GM20431 (cell line): ENCODE measurements around the gene ZDHHC1.
"Not testable (repeated sequence)": the region's sequence is repeated elsewhere in the genome, so short reads cannot be mapped to it uniquely, and the experiment has no call there.

Experiments
- in situ Hi-C: fragments of 300-500 bp; cut with MseI, MboI; formaldehyde crosslinking; loops from one replicate; pipeline ENCODE4 v1.15.0; 2020; ENCODE audit warnings: low sequenced_read_pairs; ENCODE audit not compliant: unreplicated experiment

Gene ZDHHC1

GRCh38 chr16:67431775-67432505, 15.7 kb upstream of the ZDHHC1 start:
- in situ Hi-C loops, result no loop called here

GRCh38 chr16:67430977-67431774, 14.9 kb upstream of the ZDHHC1 start, which contains the start of gene HSD11B2:
HSD11B2 (plus strand) TSS chr16:67431121; CDS start chr16:67431249, 128 bp downstream.
- in situ Hi-C loops, result no loop called here

DNA sequence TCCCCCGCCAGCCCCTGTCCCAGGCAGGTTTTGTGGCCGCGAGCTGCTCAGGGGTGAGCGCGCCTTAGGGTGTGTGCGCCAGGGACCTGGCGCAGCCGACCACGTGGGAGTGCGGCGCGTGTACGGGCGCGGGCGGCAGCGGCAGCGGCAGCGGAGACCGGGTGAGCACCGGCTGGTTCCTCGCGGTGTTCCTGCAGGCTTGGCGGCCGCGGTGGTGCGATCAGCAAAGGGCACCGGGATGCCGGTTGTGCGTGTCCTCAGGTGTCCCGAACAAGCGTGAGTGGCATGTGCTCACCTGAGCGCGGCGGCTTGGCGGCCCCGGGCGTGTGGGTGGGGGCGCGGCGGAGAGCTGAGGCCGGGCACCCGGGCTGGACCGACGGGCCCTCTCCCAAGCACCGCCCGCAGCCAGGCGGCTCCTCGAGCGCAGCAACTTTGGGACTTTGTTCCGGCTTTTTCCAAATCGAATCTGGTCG, 14.3 kb upstream of the ZDHHC1 start:
- in situ Hi-C loops, result no loop called here

DNA sequence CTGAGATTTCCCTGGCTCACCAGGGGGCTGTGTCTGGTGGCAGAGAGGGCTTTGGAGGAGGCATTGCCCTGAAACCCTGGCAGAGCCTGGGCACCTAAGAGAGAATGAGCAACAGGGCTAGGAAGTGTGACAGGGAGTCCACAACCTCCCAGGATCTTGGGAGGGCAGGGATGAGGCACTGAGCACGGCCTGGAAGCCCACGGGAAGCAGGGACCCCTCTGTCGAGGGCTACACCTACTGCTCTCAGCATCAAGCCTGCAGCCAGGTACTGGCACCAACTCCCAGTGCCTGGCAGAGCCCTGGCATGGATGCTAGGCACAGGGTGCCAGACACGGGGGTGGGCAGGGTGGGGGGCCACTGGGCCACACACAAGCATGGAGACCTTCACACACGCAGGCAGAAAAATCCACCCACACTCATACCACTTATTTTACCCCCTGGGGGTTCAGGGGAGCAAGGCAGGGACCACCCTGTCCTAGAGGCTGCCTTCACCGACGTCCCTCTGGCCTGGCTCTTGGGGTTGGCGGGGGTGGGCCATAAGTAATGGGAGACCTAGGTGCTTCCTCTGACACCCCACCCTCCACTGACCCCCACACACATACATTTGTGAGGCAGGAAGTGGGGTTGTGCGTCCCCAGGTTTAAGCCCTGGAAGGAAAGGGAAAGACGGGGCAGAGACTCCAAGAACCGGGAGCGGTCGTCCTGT, 13.7 kb upstream of the ZDHHC1 start:
- in situ Hi-C loops, result no loop called here

GRCh38 chr16:67429053-67429798, 12.9 kb upstream of the ZDHHC1 start:
- in situ Hi-C loops, result no loop called here

DNA sequence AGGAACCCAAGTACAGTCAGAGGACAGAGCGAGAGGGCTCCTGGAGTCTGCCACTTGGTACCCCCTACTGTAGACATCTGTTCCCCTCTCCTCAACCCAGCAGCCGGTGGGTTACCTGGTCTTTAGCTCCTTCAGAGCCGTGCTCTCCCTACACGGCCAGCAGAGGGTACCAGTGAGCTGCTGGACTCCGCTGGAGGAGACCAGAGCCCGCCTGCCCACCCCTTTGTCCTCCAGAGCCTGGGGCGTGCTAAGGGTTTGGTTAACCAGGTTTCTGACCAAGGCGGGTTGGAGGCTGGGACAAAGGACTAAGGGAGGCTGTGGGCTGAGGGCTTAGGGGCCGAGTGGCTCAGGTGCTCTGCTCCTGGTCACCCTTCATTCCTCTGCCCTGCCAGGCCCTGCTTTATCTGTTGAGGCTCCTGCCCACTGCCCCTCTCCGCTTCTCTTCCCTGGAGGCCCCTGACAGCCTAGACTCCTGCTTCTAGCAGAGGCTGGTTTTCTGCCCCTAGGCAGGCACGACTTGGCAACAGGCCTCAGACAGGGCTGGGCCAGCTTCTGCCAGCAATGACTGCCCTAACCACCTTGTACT, 12.0 kb upstream of the ZDHHC1 start:
- in situ Hi-C loops, result no loop called here

DNA sequence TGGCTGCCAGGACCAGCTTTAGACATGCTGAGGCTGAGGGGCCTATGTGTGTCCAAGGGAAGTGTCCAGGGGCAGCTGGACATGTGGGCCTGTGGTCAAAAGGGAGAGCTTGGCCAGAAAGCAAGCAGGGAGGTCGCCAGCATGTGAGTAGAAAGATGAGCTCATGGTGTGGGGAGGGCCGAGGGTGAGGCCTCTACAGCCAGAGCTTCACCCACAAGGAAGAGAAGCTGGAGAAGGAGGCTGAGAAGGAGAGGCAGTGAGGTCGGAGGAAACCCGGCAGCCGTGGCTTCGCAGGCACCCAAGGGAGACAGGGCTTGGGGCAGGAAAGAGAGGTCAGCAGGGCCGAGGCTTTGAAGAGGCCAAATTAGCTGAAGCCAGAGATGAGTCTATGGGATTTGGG, 10.7 kb upstream of the ZDHHC1 start:
- in situ Hi-C loops, result no loop called here

DNA sequence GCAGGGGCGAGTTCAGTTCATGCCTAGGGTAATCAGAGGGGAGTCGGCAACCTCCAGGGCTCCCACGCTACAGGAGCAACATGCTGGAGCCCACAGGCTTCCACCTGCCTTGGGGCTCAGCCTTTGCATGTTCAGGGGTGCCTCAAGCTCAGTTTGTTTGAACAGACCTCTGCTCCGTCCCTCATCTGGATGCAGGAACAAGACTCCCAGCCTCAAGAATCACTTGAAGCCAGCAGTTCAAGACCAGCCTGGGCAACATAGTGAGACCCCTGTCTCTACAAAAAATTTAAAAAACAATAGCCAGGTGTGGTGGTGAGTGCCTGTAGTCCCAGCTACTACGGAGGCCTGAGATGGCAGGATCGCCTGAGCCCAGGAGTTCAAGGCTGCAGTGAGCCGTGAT, 9.7 kb upstream of the ZDHHC1 start:
- in situ Hi-C loops, result no loop called here

DNA sequence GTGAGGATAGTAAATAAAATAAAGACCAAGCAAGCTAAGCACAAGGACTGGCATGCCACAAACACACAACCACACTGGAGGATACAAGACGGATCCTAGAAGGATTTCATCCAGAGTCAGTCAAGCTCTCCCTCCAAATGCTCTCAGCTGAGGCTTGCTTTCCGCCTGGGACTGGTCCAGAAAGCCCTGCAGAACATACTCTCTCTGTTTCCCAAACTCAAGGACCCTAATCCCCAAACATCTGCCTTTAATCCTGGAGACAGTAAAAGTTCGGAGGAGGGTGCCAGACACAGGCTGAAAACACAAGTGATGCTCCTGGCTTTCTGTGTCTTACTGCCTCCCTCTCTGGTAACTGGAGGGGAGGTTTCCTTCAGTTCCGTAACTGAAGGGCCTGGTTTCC, 9.3 kb upstream of the ZDHHC1 start:
- in situ Hi-C loops, result no loop called here

GRCh38 chr16:67425061-67425460, 8.8 kb upstream of the ZDHHC1 start:
- in situ Hi-C loops, result no loop called here

DNA sequence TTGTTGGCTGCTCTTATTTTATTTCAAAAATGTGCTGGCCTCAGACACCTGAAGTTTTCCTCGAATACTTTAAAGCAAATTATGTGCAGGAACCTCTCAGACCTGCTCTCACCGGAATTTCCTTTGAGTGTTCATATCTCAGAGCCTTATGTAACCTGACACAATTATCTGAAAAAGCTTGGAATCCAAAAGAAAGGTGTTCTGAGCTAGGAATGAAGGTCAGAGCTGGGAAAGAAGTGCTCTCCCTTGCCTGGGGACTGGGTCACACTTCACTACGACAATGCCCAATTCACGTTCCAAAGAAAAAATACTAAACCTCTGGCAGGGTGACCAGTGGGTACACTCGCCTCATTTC, 8.0 kb upstream of the ZDHHC1 start:
- in situ Hi-C loops, result no loop called here

GRCh38 chr16:67423611-67424260, 7.5 kb upstream of the ZDHHC1 start:
- in situ Hi-C loops, result no loop called here

DNA sequence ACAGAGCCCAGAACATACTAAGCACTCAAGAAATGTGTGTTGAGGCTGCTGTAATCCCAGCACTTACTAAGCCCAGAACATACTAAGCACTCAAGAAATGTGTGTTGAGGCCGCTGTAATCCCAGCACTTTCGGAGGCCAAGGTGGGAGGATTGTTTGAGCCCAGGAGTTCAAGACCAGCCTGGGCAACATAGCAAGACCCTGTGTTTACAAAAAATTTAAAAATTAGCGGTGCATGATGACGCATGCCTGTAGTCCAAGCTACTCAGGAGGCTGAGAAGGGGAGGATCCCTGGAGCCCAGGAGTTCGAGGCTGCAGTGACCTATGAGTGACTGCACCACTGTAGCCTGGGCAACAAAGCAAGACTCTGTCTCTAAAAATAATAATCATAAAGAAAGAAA, 6.7 kb upstream of the ZDHHC1 start:
- in situ Hi-C loops, result no loop called here

DNA sequence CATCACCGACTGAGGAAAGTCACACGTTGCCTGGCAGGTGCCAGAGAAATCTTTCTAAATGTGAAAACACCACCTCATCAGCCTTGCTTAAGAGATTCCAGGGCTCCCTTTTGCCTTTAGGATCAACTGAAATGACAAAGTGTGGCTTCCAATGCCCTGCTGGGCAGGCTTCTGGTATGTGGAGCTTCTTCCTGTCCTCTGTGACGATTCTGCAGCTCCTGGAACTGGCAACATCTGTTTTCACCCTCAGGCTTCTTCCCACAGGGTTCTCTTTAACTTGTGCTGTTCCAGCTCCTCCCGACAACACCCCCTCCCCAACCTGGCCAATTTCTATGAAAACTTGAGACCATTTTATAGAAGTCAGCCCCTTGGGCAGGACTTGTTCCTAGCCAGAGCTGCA, 4.8 kb upstream of the ZDHHC1 start:
- in situ Hi-C loops, result no loop called here

DNA sequence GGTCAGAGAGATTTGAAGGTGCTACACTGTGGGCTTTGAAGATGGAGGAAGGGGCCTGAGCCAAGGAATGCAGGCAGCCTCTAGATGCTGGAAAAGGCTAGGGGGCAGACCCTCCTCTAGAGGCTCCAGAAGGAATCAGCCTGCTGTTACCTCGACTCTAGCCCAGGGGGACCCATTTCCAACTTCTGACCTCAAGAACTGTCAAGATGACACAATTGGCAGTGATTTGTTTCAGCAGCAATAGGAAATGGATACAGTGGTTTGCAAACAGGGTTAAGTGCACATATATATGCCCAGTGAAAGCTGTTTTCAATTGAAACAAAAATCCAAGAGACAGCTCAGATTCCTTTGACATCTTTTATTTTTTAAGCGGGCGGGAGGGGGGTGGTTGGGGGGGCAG, 3.7 kb upstream of the ZDHHC1 start:
- in situ Hi-C loops, result no loop called here

DNA sequence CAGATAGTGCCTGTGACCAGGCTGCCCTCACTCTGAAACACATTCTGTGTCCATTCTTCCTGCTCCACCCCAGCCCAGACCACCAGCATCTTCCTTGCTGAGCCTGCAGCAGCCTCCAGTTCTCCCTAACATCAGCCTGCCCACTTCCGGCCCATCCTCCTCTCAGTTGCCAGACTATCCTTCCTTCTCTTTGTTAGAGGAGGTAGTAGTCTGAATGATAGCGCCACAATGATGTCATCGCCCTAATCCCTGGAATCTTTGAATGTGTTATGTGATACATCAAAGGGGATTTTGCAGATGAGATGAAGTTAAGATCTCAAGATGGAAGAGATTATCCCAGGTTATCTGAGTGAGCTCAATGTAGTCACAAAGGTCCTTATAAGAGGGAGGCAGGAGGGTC, 3.2 kb upstream of the ZDHHC1 start:
- in situ Hi-C loops, result no loop called here

DNA sequence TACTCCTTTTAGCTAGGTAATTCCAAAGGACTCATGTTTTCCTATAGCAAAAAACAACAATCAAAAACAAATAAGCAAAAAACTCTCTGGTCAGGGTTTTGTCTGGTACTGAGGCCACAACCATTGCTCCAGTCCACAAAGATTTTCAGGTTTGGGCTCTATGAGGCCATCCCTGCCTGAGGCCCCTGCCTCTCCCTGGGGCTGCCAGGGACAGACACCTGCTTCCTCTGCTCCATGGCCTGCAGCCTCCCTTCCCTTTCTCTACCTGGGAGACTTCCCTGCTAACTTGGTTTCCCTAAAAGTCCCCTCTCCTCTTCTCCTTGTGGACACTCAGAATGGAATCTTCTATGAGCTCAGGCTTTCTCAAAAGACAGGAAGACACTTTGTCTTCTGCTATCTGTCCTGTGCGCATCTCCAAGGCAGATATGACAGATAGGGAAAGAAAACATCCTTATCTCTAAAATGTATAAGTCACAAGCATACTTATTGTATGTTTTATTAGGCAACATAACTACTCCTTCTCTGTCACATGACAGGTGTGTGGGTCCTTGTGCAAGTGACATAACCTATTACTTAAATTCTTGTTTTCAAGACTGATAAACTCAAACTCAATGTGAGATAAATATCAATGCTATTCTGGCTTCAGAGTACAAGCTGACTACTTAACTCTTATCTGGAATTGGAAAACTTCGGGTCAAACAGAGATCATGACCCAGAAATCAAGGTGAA, 1.2 kb upstream of the ZDHHC1 start:
- in situ Hi-C loops, result no loop called here

- in situ Hi-C loops, result not testable (repeated sequence)
Observed at GRCh38 chr16:67415421-67415820, 856 bp downstream of the ZDHHC1 start.
